Panc1 (cell line): ENCODE data around the gene ANKMY1. TPM values are rescaled to one million over a fixed set of nuclear protein-coding genes. Genes with fewer than 3 reads are reported as not detected.

ENCODE experiments used
- ATAC-seq: fragments of 200-7000 bp; cut with Tn5 transposase; 2 replicates; pipeline ENCODE4 v1.9.1; 2020; ENCODE audit warnings: mild to moderate bottlenecking, moderate library complexity
- BruUV-seq: library from RNA; stranded (reverse); fragments of 400-500 nt; replicated peaks from 2 replicates; lab custom pipeline; 2021; lab: Mats Ljungman, UMichigan
- CTCF ChIA-PET: fragments of 300-600 bp; sonication (Branson Sonifier 250); formaldehyde crosslinking; loops from one replicate; lab custom pipeline; 2022; ENCODE audit warnings: antibody characterized with exemption; lab: Charles Lee
- POLR2A ChIA-PET: fragments of 300-600 bp; sonication (Branson Sonifier 250); formaldehyde crosslinking; loops from one replicate; lab custom pipeline; 2022; ENCODE audit warnings: antibody characterized with exemption; lab: Charles Lee
- DNase-seq: peaks from one replicate; pipeline ENCODE4 v3.0.0-alpha.2; 2010; ENCODE audit warnings: low read depth, low spot score
- H3K27ac ChIP-seq: 2 replicates; pipeline ENCODE4 v1.5.1; 2011; ENCODE audit warnings: mild to moderate bottlenecking, low read length, inconsistent platforms
- H3K27me3 ChIP-seq: fragments of 200-500 bp; sonication (Bioruptor generic); 2 replicates; pipeline ENCODE4 v1.6.0; 2014; ENCODE audit warnings: low read length, inconsistent platforms; ENCODE audit not compliant: control insufficient read depth, insufficient read depth
- H3K36me3 ChIP-seq: fragments of 200-500 bp; sonication (Bioruptor generic); 2 replicates; pipeline ENCODE4 v1.5.1; 2014; ENCODE audit warnings: inconsistent platforms, mild to moderate bottlenecking, low read length, moderate library complexity; ENCODE audit not compliant: control insufficient read depth, insufficient read depth
- H3K4me1 ChIP-seq: 2 replicates; pipeline ENCODE4 v1.5.1; 2011; ENCODE audit warnings: inconsistent platforms, mild to moderate bottlenecking, low read length, moderate library complexity; ENCODE audit not compliant: control insufficient read depth, insufficient read depth
- H3K4me3 ChIP-seq, 2 experiments: 2 replicates each; pipeline ENCODE4 v1.5.1; 2011 to 2012; ENCODE audit warnings: low read depth in 2 of 2, low read length in 2 of 2, mild to moderate bottlenecking in 2 of 2, inconsistent platforms in 1 of 2, moderate library complexity in 1 of 2
- H3K9me3 ChIP-seq: fragments of 200-500 bp; sonication (Bioruptor generic); 2 replicates; pipeline ENCODE4 v1.5.1; 2014; ENCODE audit warnings: low read depth, mild to moderate bottlenecking, inconsistent platforms, low read length, moderate library complexity; ENCODE audit not compliant: control insufficient read depth, insufficient read depth
- POLR2AphosphoS5 ChIP-seq: IDR thresholded peaks from 2 replicates; pipeline ENCODE4 v1.6.1; 2012; ENCODE audit warnings: mild to moderate bottlenecking, low read depth, low read length, moderate library complexity
- SIN3A ChIP-seq: IDR thresholded peaks from 2 replicates; pipeline ENCODE4 v1.6.1; 2012; ENCODE audit warnings: low read depth, mild to moderate bottlenecking, low read length, moderate library complexity, borderline replicate concordance; ENCODE audit not compliant: insufficient read depth
- TCF7L2 ChIP-seq: IDR thresholded peaks from 2 replicates; pipeline ENCODE4 v1.6.1; 2011; ENCODE audit warnings: mild to moderate bottlenecking, low read depth, low read length, inconsistent platforms
- in situ Hi-C: cut with HindIII; loops from 2 replicates; pipeline ENCODE4 v1.10.0; 2016; ENCODE audit warnings: low sequenced_read_pairs, low pct_unique_long_range_greater_than_20kb
- intact Hi-C: fragments of 100-400 bp; cut with micrococcal nuclease; formaldehyde crosslinking; loops from one replicate; pipeline ENCODE4 v1.10.0; 2022; ENCODE audit not compliant: unreplicated experiment
- total RNA-seq: library from RNA; stranded (reverse); gene quantifications from one replicate; pipeline ENCODE4 v1.2.1, GENCODE V29; 2021; ENCODE audit not compliant: unreplicated experiment
- TF ChIP-seq, protein P1 (sequence below): fragments of 450-650 bp; IDR thresholded peaks from 2 replicates; pipeline ENCODE4 v1.5.1; 2017; ENCODE audit warnings: mild to moderate bottlenecking
- TF ChIP-seq, protein P2 (sequence below), 2 experiments: IDR thresholded peaks; 2 replicates each; pipeline ENCODE4 v1.6.1; 2011 to 2012; ENCODE audit warnings: low read depth in 2 of 2, control low read depth in 1 of 2, low read length in 1 of 2, mild to moderate bottlenecking in 1 of 2, moderate library complexity in 1 of 2; ENCODE audit not compliant: insufficient read depth in 1 of 2

The ANKMY1 gene
- total RNA-seq, 1 experiment from 2014 or later = 19.5 TPM

DNA sequence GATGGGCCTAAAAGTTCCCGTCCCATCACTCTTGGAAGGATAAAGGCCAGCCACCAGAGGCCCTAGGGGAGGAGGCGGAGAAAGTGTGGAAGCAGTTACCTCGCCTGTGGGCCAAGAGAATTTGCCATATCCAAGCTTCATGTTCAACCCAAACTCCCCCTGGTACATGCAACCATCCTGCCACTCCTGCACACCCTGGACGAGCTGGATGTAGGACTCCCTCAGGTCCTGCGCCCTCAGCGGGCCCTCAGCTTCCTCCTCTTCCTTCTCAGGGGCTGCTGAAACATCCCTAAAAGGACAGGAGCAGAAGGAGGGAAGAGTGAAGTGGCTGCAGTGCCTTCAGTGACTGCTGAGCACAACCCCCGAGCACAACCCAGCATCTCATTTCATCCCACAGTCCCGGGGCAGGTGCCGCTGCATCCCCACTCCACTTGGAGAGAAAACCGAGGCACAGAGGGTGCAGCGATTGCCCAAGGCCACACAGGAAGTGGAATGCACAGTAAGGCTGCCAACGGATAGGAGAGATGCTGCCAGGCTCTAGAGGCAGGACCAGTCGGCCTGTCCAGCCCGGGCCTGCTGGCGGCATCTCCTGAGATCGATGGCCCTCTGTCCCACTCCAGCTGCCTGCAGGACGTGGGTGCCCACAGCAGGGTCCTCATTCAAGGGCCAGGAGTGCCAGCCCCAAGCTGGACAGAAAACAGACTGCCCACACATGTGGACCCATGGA is 2.9 kb downstream of the ANKMY1 start:
- no peak for DNase-seq

DNA sequence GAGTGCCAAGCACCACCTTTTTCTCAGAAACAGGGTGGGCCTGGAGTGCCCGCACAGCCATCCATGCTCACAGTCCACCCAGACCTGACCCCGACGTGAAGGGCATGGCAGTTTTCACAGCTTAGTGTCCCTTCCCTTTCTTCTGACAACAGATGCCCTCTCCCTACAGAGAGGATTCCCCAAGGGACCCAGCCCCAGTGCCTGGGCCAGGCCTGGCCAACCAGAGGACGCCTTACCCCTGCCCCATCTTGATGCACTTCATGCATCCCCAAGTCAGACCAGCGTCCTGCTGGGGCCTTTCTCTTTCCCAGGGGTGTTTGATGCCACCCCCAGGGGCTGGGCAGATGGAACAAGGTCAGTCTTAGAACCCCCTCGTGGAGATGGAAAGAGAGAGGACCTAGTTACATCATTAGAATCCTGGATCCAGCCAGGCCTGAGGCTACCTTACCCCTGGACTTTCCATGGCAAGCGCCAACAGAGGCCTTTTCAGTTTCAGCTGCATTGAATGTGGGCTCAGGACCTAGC is 3.8 kb downstream of the ANKMY1 start:
- CTCF ChIA-PET = no interaction called here
- Histone ChIP-seq H3K4me1 (peaks cover 16% of the 10 kb centered on the region), H3K36me3 (no peaks in the 10 kb centered on the region), H3K9me3 (no peaks in the 10 kb centered on the region), H3K27me3 (no peaks in the 10 kb centered on the region), H3K27ac (no peak overlapping the region), H3K4me3 (no peak overlapping the region)
- TF ChIP-seq, protein P1, sequence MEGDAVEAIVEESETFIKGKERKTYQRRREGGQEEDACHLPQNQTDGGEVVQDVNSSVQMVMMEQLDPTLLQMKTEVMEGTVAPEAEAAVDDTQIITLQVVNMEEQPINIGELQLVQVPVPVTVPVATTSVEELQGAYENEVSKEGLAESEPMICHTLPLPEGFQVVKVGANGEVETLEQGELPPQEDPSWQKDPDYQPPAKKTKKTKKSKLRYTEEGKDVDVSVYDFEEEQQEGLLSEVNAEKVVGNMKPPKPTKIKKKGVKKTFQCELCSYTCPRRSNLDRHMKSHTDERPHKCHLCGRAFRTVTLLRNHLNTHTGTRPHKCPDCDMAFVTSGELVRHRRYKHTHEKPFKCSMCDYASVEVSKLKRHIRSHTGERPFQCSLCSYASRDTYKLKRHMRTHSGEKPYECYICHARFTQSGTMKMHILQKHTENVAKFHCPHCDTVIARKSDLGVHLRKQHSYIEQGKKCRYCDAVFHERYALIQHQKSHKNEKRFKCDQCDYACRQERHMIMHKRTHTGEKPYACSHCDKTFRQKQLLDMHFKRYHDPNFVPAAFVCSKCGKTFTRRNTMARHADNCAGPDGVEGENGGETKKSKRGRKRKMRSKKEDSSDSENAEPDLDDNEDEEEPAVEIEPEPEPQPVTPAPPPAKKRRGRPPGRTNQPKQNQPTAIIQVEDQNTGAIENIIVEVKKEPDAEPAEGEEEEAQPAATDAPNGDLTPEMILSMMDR = no peak
- TF ChIP-seq POLR2AphosphoS5 (no peak), SIN3A (no peak), TCF7L2 (no peak)
- TF ChIP-seq, protein P2, sequence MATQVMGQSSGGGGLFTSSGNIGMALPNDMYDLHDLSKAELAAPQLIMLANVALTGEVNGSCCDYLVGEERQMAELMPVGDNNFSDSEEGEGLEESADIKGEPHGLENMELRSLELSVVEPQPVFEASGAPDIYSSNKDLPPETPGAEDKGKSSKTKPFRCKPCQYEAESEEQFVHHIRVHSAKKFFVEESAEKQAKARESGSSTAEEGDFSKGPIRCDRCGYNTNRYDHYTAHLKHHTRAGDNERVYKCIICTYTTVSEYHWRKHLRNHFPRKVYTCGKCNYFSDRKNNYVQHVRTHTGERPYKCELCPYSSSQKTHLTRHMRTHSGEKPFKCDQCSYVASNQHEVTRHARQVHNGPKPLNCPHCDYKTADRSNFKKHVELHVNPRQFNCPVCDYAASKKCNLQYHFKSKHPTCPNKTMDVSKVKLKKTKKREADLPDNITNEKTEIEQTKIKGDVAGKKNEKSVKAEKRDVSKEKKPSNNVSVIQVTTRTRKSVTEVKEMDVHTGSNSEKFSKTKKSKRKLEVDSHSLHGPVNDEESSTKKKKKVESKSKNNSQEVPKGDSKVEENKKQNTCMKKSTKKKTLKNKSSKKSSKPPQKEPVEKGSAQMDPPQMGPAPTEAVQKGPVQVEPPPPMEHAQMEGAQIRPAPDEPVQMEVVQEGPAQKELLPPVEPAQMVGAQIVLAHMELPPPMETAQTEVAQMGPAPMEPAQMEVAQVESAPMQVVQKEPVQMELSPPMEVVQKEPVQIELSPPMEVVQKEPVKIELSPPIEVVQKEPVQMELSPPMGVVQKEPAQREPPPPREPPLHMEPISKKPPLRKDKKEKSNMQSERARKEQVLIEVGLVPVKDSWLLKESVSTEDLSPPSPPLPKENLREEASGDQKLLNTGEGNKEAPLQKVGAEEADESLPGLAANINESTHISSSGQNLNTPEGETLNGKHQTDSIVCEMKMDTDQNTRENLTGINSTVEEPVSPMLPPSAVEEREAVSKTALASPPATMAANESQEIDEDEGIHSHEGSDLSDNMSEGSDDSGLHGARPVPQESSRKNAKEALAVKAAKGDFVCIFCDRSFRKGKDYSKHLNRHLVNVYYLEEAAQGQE (IDR thresholded peaks at IDR 0.05; ENCODE audit: insufficient read depth in 1 of 2, low read depth in 2 of 2, low read length in 1 of 2) = no peak
- intact Hi-C loops (no loop called here), in situ Hi-C loops (no loop called here)
- POLR2A ChIA-PET = no interaction called here
- no TSS peak for BruUV-seq
- DNase-seq (no peak), ATAC-seq (no peak)

More for the DNA sequence above, 2.9 kb downstream of the ANKMY1 start:
- intact Hi-C loops = loop anchor here (5.0 kb wide), 1 partner anchor 43 kb away; no protein-coding TSS in a partner anchor
- Histone ChIP-seq H3K27ac (no peak overlapping the region), H3K27me3 (no peaks in the 10 kb centered on the region), H3K9me3 (no peaks in the 10 kb centered on the region), H3K36me3 (no peaks in the 10 kb centered on the region), H3K4me1 (peaks cover 26% of the 10 kb centered on the region), H3K4me3 (no peak overlapping the region)
- ATAC-seq = no peak
- in situ Hi-C loops = no loop called here
- TF ChIP-seq TCF7L2 = no peak
- TF ChIP-seq SIN3A = no peak
- TF ChIP-seq, protein P1 = no peak
- TF ChIP-seq POLR2AphosphoS5 = no peak
- TF ChIP-seq, protein P2 (IDR thresholded peaks at IDR 0.05; ENCODE audit: insufficient read depth in 1 of 2, low read depth in 2 of 2, low read length in 1 of 2) = no peak
- POLR2A ChIA-PET = no interaction called here
- BruUV-seq = no TSS peak
- CTCF ChIA-PET = no interaction called here
